Keratinocyte (primary cell): Measurements from ENCODE around the gene ERMAP.
"Not testable (repeated sequence)": the region's sequence is repeated elsewhere in the genome, so short reads cannot be mapped to it uniquely, and the experiment has no call there.

Source experiments
- CTCF ChIP-seq, 3 experiments: IDR thresholded peaks in 1 of 3; conservative IDR thresholded peaks in 1 of 3; optimal IDR thresholded peaks in 1 of 3; 2 replicates in 2 of 3; 3 replicates in 1 of 3; pipeline versions ENCODE3 to v1.5.1; 2011; ENCODE audit warnings: low read length in 3 of 3, mild to moderate bottlenecking in 3 of 3, moderate library complexity in 2 of 3, control low read depth in 1 of 3, inconsistent platforms in 1 of 3; ENCODE audit not compliant: insufficient read depth in 2 of 3; ENCODE audit errors: extremely low read depth in 1 of 3
- EZH2 ChIP-seq: IDR thresholded peaks from one replicate; pipeline ENCODE4 v1.6.1; 2012; ENCODE audit warnings: inconsistent platforms, mild to moderate bottlenecking, low read length, moderate library complexity

GRCh38 chr1:42856554-42856953, 39.6 kb downstream of the ERMAP start:
- TF ChIP-seq CTCF (optimal IDR thresholded peaks at IDR 0.05 in 1 of 3, IDR thresholded peaks at IDR 0.05 in 1 of 3, conservative IDR thresholded peaks at IDR 0.05 in 1 of 3; ENCODE audit: extremely low read depth in 1 of 3, insufficient read depth in 2 of 3, low read length in 3 of 3); EZH2: not testable (repeated sequence)
